ENCODE measurements around the gene APLN. TPM values are rescaled to one million over a fixed set of nuclear protein-coding genes. Genes with fewer than 3 reads are reported as not detected.

APLN gene, protein sequence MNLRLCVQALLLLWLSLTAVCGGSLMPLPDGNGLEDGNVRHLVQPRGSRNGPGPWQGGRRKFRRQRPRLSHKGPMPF
- 0.73 and 0.78 TPM in 2 replicates for total RNA-seq

DNA sequence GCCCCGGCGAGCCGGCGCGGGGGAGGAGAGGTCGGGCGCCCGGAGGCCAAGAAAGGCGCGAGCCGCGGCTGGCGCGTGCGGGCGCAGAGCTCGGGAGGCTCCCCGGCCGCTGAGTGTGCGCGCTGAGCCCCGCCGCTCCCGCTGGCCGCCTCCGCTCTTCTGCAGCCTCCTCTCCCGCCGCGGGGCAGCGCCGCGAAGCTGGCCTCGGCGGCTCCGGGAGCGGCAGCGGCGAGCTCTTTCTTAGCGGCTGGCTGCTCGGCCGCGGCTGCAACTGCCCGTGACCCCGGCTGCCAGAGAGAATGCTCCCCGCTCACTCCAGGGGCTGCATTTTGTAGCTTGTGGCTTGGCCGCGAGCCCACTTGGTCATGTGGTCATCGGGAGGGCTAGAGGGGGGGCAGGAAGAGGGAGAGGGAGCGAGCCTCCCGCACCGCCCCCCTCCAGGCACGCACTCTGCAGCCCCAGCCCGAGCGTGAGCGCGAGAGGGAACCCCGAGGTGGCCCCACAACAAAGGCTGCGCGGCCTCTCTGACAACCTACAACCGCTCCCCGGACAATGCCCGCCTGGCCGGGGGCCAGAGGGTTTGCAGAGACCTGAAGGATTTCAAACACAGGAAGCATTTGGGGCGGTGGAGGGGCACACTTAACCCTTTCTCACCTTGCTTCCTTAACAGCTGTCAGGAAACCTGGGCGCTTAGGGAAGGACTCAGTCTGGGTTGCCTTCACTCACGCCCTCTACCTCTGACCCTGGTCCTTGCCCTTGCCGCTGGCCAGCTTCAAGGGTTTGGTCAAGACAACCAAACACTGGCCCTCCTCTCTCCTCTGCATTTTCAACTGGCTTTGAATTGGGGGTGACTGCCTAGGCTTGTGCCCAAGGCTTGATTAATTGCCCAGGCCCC is at the start of gene APLN:
Gene APLN (minus strand): TSS at position 305 of the 895 bp plus-strand sequence. CDS start 326 bp downstream, outside the sequence.

Other genes with a start within 250 kb of the APLN start
- gene SMARCA1, start 131.5 kb downstream of the APLN start, total RNA-seq = 17.6 and 18.0 TPM in 2 replicates
- gene OCRL, start 114.7 kb downstream of the APLN start, total RNA-seq = 12.5 and 17.2 TPM in 2 replicates
- 0.59 and 7.0 TPM in 2 replicates for gene XPNPEP2, start 84.0 kb upstream of the APLN start, total RNA-seq
- not detected in 2 replicates for gene SASH3, start 125.0 kb upstream of the APLN start, total RNA-seq
- gene ZDHHC9, start 188.9 kb upstream of the APLN start, total RNA-seq = 29.5 and 30.9 TPM in 2 replicates